ENCODE results near the gene CBARP. TPM values are rescaled to one million over a fixed set of nuclear protein-coding genes. Genes with fewer than 3 reads are reported as not detected.
A peak's percentile ranks its signal among the peaks of the same experiment; 100 is the strongest.

Gene CBARP
- total and polyA plus RNA-seq, 9 of the 15 experiments (the other 6 are each of a cell fraction or from before 2014, with no cell fraction given): 0.03 to 8.9 (median 1.2) TPM; not detected in 1

DNA sequence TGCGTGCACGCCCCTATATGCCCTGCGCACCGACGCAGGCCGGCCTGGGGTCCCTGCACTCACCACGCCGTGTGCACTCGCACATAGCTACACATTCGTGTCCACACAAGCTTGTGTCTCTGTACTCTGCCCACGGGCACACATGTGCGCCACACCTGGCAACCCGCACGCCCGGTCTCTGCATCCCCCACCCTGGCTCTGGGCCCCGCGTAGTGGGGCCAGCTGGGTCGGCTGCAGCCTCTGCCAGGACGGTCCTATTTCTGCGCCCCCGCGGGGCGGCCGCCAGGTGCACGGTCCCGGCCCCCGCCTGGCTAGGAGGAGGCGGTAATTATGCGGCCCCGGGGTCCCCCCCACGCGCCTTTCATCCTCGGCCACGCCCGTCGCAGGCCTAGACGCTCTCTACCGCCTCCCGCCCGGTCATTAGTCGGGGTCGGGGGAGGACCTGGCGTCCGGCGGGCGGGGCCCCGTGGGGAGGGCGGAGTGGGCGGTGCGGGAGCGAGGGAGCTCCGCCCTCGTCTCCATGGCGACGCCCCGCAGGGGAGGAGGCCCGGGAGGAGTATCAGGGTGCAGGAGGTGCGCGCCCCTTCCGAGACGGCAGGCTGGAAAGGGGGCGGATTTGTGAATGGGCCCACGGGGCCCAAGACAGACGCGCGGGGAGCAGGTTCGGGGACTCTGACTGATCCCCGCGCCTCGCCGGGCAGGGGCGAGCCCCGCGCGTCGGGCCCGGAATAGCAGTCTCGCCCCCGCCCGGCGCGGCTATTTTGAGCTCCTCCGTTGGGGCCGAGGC lies 28.5 kb upstream of the CBARP start (continued):
- TF ChIP-seq, protein P1, sequence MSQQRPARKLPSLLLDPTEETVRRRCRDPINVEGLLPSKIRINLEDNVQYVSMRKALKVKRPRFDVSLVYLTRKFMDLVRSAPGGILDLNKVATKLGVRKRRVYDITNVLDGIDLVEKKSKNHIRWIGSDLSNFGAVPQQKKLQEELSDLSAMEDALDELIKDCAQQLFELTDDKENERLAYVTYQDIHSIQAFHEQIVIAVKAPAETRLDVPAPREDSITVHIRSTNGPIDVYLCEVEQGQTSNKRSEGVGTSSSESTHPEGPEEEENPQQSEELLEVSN (IDR thresholded peaks at IDR 0.05; ENCODE audit: borderline replicate concordance in 1 of 2, extremely low read depth in 1 of 2, insufficient read depth in 1 of 2, insufficient read length in 1 of 2, low read depth in 1 of 2, low read length in 1 of 2, poor library complexity in 1 of 2, severe bottlenecking in 1 of 2): peak in 1 of 2 experiments; percentile 67
- TF ChIP-seq TOE1 (IDR thresholded peaks at IDR 0.05; ENCODE audit: borderline replicate concordance) (no peak), TOE1 (CRISPR knock-in tag; IDR thresholded peaks at IDR 0.05; ENCODE audit: borderline replicate concordance, low read depth) (0 out of 2 replicates have a peak, but pooled peaks have one; percentile 36), ZNF507 (tag; conservative IDR thresholded peaks at IDR 0.05) (no peak), KLF13 (tag; IDR thresholded peaks at IDR 0.05; ENCODE audit: borderline replicate concordance, low read depth) (no peak), KDM1A (IDR thresholded peaks at IDR 0.05) (peak in 1 of 2 experiments; percentile 60; a peak in 1 of 4 replicates), EHMT2 (IDR thresholded peaks at IDR 0.05) (no peak), SMARCA4 (IDR thresholded peaks at IDR 0.05) (no peak; the same call in 1 of the 2 replicates), ZBTB7A (IDR thresholded peaks at IDR 0.05; ENCODE audit: borderline replicate concordance, control insufficient read depth, low read depth, low read length) (peak; percentile 87), ZNF140 (CRISPR knock-in tag; IDR thresholded peaks at IDR 0.05) (no peak), ZNF561 (CRISPR knock-in tag; conservative IDR thresholded peaks at IDR 0.05) (no peak), CCNT2 (IDR thresholded peaks at IDR 0.05; ENCODE audit: borderline replicate concordance, extremely low read depth, insufficient read length, low read depth, low read length) (peak; percentile 67), NRF1 (conservative IDR thresholded peaks at IDR 0.05 in 1 of 2, IDR thresholded peaks at IDR 0.05 in 1 of 2) (peak; percentile 58 to 60), FIP1L1 (IDR thresholded peaks at IDR 0.05; ENCODE audit: low read depth, low read length, poor library complexity, severe bottlenecking) (no peak)
- TF ChIP-seq, protein P2, sequence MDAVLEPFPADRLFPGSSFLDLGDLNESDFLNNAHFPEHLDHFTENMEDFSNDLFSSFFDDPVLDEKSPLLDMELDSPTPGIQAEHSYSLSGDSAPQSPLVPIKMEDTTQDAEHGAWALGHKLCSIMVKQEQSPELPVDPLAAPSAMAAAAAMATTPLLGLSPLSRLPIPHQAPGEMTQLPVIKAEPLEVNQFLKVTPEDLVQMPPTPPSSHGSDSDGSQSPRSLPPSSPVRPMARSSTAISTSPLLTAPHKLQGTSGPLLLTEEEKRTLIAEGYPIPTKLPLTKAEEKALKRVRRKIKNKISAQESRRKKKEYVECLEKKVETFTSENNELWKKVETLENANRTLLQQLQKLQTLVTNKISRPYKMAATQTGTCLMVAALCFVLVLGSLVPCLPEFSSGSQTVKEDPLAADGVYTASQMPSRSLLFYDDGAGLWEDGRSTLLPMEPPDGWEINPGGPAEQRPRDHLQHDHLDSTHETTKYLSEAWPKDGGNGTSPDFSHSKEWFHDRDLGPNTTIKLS (IDR thresholded peaks at IDR 0.05; ENCODE audit: borderline replicate concordance, low read depth): 0 out of 2 replicates have a peak, but pooled peaks have one; percentile 11
- TF ChIP-seq, protein P3, sequence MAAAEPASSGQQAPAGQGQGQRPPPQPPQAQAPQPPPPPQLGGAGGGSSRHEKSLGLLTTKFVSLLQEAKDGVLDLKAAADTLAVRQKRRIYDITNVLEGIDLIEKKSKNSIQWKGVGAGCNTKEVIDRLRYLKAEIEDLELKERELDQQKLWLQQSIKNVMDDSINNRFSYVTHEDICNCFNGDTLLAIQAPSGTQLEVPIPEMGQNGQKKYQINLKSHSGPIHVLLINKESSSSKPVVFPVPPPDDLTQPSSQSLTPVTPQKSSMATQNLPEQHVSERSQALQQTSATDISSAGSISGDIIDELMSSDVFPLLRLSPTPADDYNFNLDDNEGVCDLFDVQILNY (CRISPR knock-in tag; IDR thresholded peaks at IDR 0.05): 0 out of 2 replicates have a peak, but pooled peaks have one; percentile 67
- TF ChIP-seq, protein P4, sequence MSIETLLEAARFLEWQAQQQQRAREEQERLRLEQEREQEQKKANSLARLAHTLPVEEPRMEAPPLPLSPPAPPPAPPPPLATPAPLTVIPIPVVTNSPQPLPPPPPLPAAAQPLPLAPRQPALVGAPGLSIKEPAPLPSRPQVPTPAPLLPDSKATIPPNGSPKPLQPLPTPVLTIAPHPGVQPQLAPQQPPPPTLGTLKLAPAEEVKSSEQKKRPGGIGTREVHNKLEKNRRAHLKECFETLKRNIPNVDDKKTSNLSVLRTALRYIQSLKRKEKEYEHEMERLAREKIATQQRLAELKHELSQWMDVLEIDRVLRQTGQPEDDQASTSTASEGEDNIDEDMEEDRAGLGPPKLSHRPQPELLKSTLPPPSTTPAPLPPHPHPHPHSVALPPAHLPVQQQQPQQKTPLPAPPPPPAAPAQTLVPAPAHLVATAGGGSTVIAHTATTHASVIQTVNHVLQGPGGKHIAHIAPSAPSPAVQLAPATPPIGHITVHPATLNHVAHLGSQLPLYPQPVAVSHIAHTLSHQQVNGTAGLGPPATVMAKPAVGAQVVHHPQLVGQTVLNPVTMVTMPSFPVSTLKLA (conservative IDR thresholded peaks at IDR 0.05): peak; percentile 69 to 79; a peak in 3 of 4 replicates
- TF ChIP-seq, protein P5, sequence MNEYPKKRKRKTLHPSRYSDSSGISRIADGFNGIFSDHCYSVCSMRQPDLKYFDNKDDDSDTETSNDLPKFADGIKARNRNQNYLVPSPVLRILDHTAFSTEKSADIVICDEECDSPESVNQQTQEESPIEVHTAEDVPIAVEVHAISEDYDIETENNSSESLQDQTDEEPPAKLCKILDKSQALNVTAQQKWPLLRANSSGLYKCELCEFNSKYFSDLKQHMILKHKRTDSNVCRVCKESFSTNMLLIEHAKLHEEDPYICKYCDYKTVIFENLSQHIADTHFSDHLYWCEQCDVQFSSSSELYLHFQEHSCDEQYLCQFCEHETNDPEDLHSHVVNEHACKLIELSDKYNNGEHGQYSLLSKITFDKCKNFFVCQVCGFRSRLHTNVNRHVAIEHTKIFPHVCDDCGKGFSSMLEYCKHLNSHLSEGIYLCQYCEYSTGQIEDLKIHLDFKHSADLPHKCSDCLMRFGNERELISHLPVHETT (CRISPR knock-in tag; conservative IDR thresholded peaks at IDR 0.05 in 1 of 2, IDR thresholded peaks at IDR 0.05 in 1 of 2): peak in 1 of 2 experiments; percentile 82; a peak in 2 of 4 replicates

Data from K562 (cell line).